SK-MEL-5 (cell line): ENCODE results near the gene SSTR4. TPM values are rescaled to one million over a fixed set of nuclear protein-coding genes. Genes with fewer than 3 reads are reported as not detected.

Experiments used
- DNase-seq: peaks from one replicate; pipeline ENCODE4 v3.0.0-alpha.2; 2016; ENCODE audit warnings: low read depth, low spot score
- in situ Hi-C: cut with HindIII; loops from 2 replicates; pipeline ENCODE4 v1.10.0; 2016; ENCODE audit warnings: low sequenced_read_pairs, high pct_unique_total_duplicates, low pct_unique_long_range_greater_than_20kb
- total RNA-seq: library from RNA; depleted of rRNA; stranded (reverse); fragments of >200 nt; shearing (Covaris generic); gene quantifications from 2 replicates; pipeline ENCODE4 v1.2.3, GENCODE V29; 2014

Gene SSTR4
- total RNA-seq, 1 experiment from 2014 or later: not detected

GRCh38 chr20:23032750-23033078 is 2.4 kb upstream of the SSTR4 start:
- no peak for DNase-seq
- in situ Hi-C loops: no loop called here

GRCh38 chr20:23033918-23034317 is 1.2 kb upstream of the SSTR4 start:
- in situ Hi-C loops: no loop called here
- DNase-seq: no peak

- in situ Hi-C loops: no loop called here
- no peak for DNase-seq
These were observed 619 bp downstream of the SSTR4 start for GRCh38 chr20:23035731-23036130.

GRCh38 chr20:23036371-23036770 is 1.3 kb downstream of the SSTR4 start:
- in situ Hi-C loops: no loop called here
- no peak for DNase-seq

GRCh38 chr20:23037017-23037481 is 1.9 kb downstream of the SSTR4 start:
- no peak for DNase-seq
- in situ Hi-C loops: no loop called here

- DNase-seq: no peak
- in situ Hi-C loops: no loop called here
These were observed 4.2 kb downstream of the SSTR4 start for GRCh38 chr20:23039136-23039875.

GRCh38 chr20:23039885-23040508 is 4.9 kb downstream of the SSTR4 start:
- in situ Hi-C loops: no loop called here
- no peak for DNase-seq

GRCh38 chr20:23042270-23042669 is 7.2 kb downstream of the SSTR4 start:
- in situ Hi-C loops: no loop called here

GRCh38 chr20:23043376-23043775 is 8.3 kb downstream of the SSTR4 start:
- DNase-seq: no peak
- in situ Hi-C loops: no loop called here

More at GRCh38 chr20:23042270-23042669, 7.2 kb downstream of the SSTR4 start:
- DNase-seq: no peak

- in situ Hi-C loops: no loop called here
These were observed 11.3 kb downstream of the SSTR4 start for GRCh38 chr20:23046431-23046830.

GRCh38 chr20:23047001-23047737 is 12.1 kb downstream of the SSTR4 start:
- no peak for DNase-seq
- in situ Hi-C loops: no loop called here

More at GRCh38 chr20:23046431-23046830, 11.3 kb downstream of the SSTR4 start:
- no peak for DNase-seq

- in situ Hi-C loops: no loop called here
- no peak for DNase-seq
These were observed 12.7 kb downstream of the SSTR4 start for GRCh38 chr20:23047738-23048214.

GRCh38 chr20:23048283-23049200 is 13.4 kb downstream of the SSTR4 start:
- in situ Hi-C loops: no loop called here
- no peak for DNase-seq

GRCh38 chr20:23049201-23050075 is 14.3 kb downstream of the SSTR4 start, which contains the start of gene THBD:
THBD (minus strand) TSS chr20:23049672; CDS start chr20:23049504, 168 bp downstream.
- in situ Hi-C loops: no loop called here
- DNase-seq: no peak

GRCh38 chr20:23050076-23050838 is 15.1 kb downstream of the SSTR4 start:
- in situ Hi-C loops: no loop called here
- DNase-seq: no peak
